A549 (cell line): Measurements from ENCODE around the gene HIGD1A.

Source experiments
- BHLHE40 ChIP-seq: IDR thresholded peaks from 2 replicates; pipeline ENCODE4 v1.6.1; 2012; ENCODE audit warnings: low read depth, low read length, inconsistent platforms
- CHD2 ChIP-seq: fragments of 150-350 bp; IDR thresholded peaks from 2 replicates; pipeline ENCODE4 v1.6.1; 2014; ENCODE audit warnings: low read length; ENCODE audit not compliant: partially characterized antibody
- EP300 ChIP-seq, 2 experiments: fragments of >200 bp; sonication (Bioruptor Twin); formaldehyde crosslinking; IDR thresholded peaks; 2 replicates in 1 of 2; 3 replicates in 1 of 2; pipeline ENCODE4 v1.6.1; 2016 to 2017
- JUN ChIP-seq, 2 experiments: fragments of >200 bp; sonication (Bioruptor Twin); formaldehyde crosslinking; IDR thresholded peaks; 2 replicates in 1 of 2; 3 replicates in 1 of 2; pipeline ENCODE4 v1.6.1; 2016 to 2017
- KDM5A ChIP-seq: fragments of 200-600 bp; sonication (generic); IDR thresholded peaks from 2 replicates; pipeline ENCODE4 v1.6.1; 2016; ENCODE audit warnings: antibody characterized with exemption, mild to moderate bottlenecking
- MAFK ChIP-seq: fragments of 450-650 bp; IDR thresholded peaks from 2 replicates; pipeline ENCODE4 v1.6.1; 2014; ENCODE audit not compliant: partially characterized antibody
- MYC ChIP-seq: IDR thresholded peaks from 2 replicates; pipeline ENCODE4 v1.6.1; 2012; ENCODE audit warnings: mild to moderate bottlenecking, inconsistent platforms, low read length, improper control_type of control experiment, borderline replicate concordance
- POLR2A ChIP-seq: IDR thresholded peaks from 2 replicates; pipeline ENCODE4 v1.6.1; 2012; ENCODE audit warnings: mild to moderate bottlenecking, low read length
- RCOR1 ChIP-seq: fragments of 150-350 bp; IDR thresholded peaks from 2 replicates; pipeline ENCODE4 v1.6.1; 2014; ENCODE audit warnings: antibody characterized with exemption, low read length, low read depth
- SMC3 ChIP-seq: fragments of >200 bp; sonication (Bioruptor Twin); formaldehyde crosslinking; IDR thresholded peaks from 3 replicates; pipeline ENCODE4 v1.6.1; 2018; ENCODE audit warnings: inconsistent platforms
- TF ChIP-seq, protein P1 (sequence below): fragments of >200 bp; sonication (Bioruptor Twin); formaldehyde crosslinking; IDR thresholded peaks from 3 replicates; pipeline ENCODE4 v1.5.1; 2016
- TF ChIP-seq, protein P2 (sequence below): IDR thresholded peaks from 2 replicates; pipeline ENCODE4 v1.6.1; 2012
- TF ChIP-seq, protein P3 (sequence below): fragments of 250-450 bp; sonication (Bioruptor Pico); IDR thresholded peaks from 2 replicates; pipeline ENCODE4 v1.5.0; 2021; ENCODE audit warnings: mild to moderate bottlenecking, moderate library complexity, borderline replicate concordance

DNA sequence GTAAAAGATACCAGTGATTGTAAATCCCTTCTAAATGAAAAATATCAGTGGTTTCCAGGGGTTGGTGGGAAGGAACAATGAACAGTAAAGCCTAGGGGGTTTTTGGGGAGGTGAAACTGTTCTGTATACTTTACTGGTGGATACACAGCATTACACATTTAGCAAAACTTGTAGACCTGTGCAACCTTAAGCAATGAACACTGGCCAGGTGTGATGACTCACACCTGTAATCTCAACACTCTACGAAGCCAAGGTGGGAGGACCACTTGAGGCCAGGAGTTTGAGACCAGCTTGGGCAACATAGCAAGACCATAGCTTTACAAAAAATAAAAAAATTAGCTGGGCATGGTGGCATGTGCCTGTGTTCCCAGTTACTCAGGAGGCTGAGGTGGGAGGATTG is 33.0 kb downstream of the HIGD1A start:
- TF ChIP-seq KDM5A (no peak), POLR2A (no peak), JUN (IDR thresholded peaks at IDR 0.05) (no peak), CHD2 (no peak), MYC (no peak), EP300 (IDR thresholded peaks at IDR 0.05) (no peak), MAFK (no peak), SMC3 (no peak), BHLHE40 (no peak), RCOR1 (no peak)
- TF ChIP-seq, protein P1, sequence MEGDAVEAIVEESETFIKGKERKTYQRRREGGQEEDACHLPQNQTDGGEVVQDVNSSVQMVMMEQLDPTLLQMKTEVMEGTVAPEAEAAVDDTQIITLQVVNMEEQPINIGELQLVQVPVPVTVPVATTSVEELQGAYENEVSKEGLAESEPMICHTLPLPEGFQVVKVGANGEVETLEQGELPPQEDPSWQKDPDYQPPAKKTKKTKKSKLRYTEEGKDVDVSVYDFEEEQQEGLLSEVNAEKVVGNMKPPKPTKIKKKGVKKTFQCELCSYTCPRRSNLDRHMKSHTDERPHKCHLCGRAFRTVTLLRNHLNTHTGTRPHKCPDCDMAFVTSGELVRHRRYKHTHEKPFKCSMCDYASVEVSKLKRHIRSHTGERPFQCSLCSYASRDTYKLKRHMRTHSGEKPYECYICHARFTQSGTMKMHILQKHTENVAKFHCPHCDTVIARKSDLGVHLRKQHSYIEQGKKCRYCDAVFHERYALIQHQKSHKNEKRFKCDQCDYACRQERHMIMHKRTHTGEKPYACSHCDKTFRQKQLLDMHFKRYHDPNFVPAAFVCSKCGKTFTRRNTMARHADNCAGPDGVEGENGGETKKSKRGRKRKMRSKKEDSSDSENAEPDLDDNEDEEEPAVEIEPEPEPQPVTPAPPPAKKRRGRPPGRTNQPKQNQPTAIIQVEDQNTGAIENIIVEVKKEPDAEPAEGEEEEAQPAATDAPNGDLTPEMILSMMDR = no peak
- TF ChIP-seq, protein P2, sequence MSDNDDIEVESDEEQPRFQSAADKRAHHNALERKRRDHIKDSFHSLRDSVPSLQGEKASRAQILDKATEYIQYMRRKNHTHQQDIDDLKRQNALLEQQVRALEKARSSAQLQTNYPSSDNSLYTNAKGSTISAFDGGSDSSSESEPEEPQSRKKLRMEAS = no peak
- TF ChIP-seq, protein P3, sequence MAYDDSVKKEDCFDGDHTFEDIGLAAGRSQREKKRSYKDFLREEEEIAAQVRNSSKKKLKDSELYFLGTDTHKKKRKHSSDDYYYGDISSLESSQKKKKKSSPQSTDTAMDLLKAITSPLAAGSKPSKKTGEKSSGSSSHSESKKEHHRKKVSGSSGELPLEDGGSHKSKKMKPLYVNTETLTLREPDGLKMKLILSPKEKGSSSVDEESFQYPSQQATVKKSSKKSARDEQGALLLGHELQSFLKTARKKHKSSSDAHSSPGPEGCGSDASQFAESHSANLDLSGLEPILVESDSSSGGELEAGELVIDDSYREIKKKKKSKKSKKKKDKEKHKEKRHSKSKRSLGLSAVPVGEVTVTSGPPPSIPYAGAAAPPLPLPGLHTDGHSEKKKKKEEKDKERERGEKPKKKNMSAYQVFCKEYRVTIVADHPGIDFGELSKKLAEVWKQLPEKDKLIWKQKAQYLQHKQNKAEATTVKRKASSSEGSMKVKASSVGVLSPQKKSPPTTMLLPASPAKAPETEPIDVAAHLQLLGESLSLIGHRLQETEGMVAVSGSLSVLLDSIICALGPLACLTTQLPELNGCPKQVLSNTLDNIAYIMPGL = no peak
